Fibroblast of the conjunctiva (primary cell): Measurements from ENCODE around the gene NEMP1.
A peak's percentile ranks its signal among the peaks of the same experiment; 100 is the strongest.

ENCODE experiments used
- DNase-seq: peaks from one replicate; pipeline ENCODE4 v3.0.0-alpha.2; 2010; ENCODE audit warnings: low read depth

The NEMP1 gene

GRCh38 chr12:57106021-57106708 lies 27.6 kb upstream of the NEMP1 start:
- no peak for DNase-seq

- DNase-seq: no peak
Observed at GRCh38 chr12:57105011-57105753, 26.6 kb upstream of the NEMP1 start.

- DNase-seq: no peak
Observed at GRCh38 chr12:57104292-57104910, 25.8 kb upstream of the NEMP1 start.

GRCh38 chr12:57103856-57104255 lies 25.3 kb upstream of the NEMP1 start:
- DNase-seq: no peak

GRCh38 chr12:57101892-57102695 lies 23.5 kb upstream of the NEMP1 start:
- DNase-seq: no peak

GRCh38 chr12:57099766-57100165 lies 21.2 kb upstream of the NEMP1 start:
- no peak for DNase-seq

GRCh38 chr12:57099047-57099714 lies 20.6 kb upstream of the NEMP1 start:
- DNase-seq: no peak

GRCh38 chr12:57098546-57098945 lies 20.0 kb upstream of the NEMP1 start:
- no peak for DNase-seq

- no peak for DNase-seq
Observed at GRCh38 chr12:57097554-57097835, 18.9 kb upstream of the NEMP1 start.

GRCh38 chr12:57096748-57097553 lies 18.4 kb upstream of the NEMP1 start:
- DNase-seq: no peak

GRCh38 chr12:57096099-57096572 lies 17.5 kb upstream of the NEMP1 start:
- DNase-seq: no peak

- DNase-seq: no peak
Observed at GRCh38 chr12:57095440-57095839, 16.8 kb upstream of the NEMP1 start.

GRCh38 chr12:57094208-57095160 lies 15.9 kb upstream of the NEMP1 start:
- no peak for DNase-seq

- DNase-seq: peak; percentile 77
Observed at GRCh38 chr12:57093415-57094207, 15.0 kb upstream of the NEMP1 start.

- DNase-seq: no peak
Observed at GRCh38 chr12:57092876-57093414, 14.4 kb upstream of the NEMP1 start.

- DNase-seq: no peak
Observed at GRCh38 chr12:57092529-57092862, 13.9 kb upstream of the NEMP1 start.

- no peak for DNase-seq
Observed at GRCh38 chr12:57091638-57092528, 13.3 kb upstream of the NEMP1 start.
